OCI-LY7 (cell line): ENCODE data around the gene SCYGR7. TPM values are rescaled to one million over a fixed set of nuclear protein-coding genes. Genes with fewer than 3 reads are reported as not detected.

Experiments
- BruUV-seq: library from RNA; stranded (reverse); fragments of 400-500 nt; replicated peaks from 2 replicates; lab custom pipeline; 2021; lab: Mats Ljungman, UMichigan
- CTCF ChIA-PET: fragments of 300-600 bp; sonication (Branson Sonifier 250); formaldehyde crosslinking; loops from one replicate; lab custom pipeline; 2022; ENCODE audit warnings: antibody characterized with exemption; ENCODE audit not compliant: unreplicated experiment; lab: Charles Lee
- POLR2A ChIA-PET: fragments of 300-600 bp; sonication (Branson Sonifier 250); formaldehyde crosslinking; loops from one replicate; lab custom pipeline; 2022; ENCODE audit warnings: antibody characterized with exemption; lab: Charles Lee
- DNase-seq: peaks from one replicate; pipeline ENCODE4 v3.0.0-alpha.2; 2015; ENCODE audit warnings: low spot score
- H2AFZ ChIP-seq: fragments of 200-600 bp; sonication (generic), shearing (Covaris generic); 2 replicates; pipeline ENCODE4 v1.6.1; 2014; ENCODE audit warnings: mild to moderate bottlenecking, antibody characterized with exemption, low read length, moderate library complexity
- H3K27ac ChIP-seq: fragments of 200-600 bp; sonication (generic); 2 replicates; pipeline ENCODE4 v1.5.1; 2014; ENCODE audit warnings: mixed run types, low read depth, mild to moderate bottlenecking, moderate library complexity, low read length, inconsistent platforms; ENCODE audit not compliant: poor library complexity, severe bottlenecking
- H3K36me3 ChIP-seq: fragments of 200-600 bp; sonication (generic); 2 replicates; pipeline ENCODE4 v1.6.1; 2014; ENCODE audit warnings: mild to moderate bottlenecking, antibody characterized with exemption, low read length, moderate library complexity, mixed read lengths; ENCODE audit not compliant: insufficient read depth
- H3K4me1 ChIP-seq: fragments of 200-600 bp; sonication (generic); 2 replicates; pipeline ENCODE4 v1.5.1; 2014; ENCODE audit warnings: mild to moderate bottlenecking, low read length; ENCODE audit not compliant: insufficient read depth, poor library complexity, severe bottlenecking
- H3K4me2 ChIP-seq: fragments of 200-600 bp; sonication (generic); 2 replicates; pipeline ENCODE4 v1.6.1; 2014; ENCODE audit warnings: mild to moderate bottlenecking, low read length
- H3K4me3 ChIP-seq: fragments of 200-600 bp; sonication (generic); 2 replicates; pipeline ENCODE4 v1.5.1; 2014; ENCODE audit warnings: mild to moderate bottlenecking, low read depth, low read length; ENCODE audit not compliant: poor library complexity, severe bottlenecking
- H3K79me2 ChIP-seq: fragments of 200-600 bp; sonication (generic); 2 replicates; pipeline ENCODE4 v1.6.1; 2016; ENCODE audit warnings: low read depth, mild to moderate bottlenecking, low read length, moderate library complexity, mixed read lengths; ENCODE audit not compliant: insufficient read depth
- H3K9me2 ChIP-seq: fragments of 200-600 bp; sonication (generic); 2 replicates; pipeline ENCODE4 v1.6.1; 2016; ENCODE audit warnings: mild to moderate bottlenecking, low read length, mixed read lengths; ENCODE audit not compliant: insufficient read depth
- H3K9me3 ChIP-seq: fragments of 200-600 bp; sonication (generic); 2 replicates; pipeline ENCODE4 v1.6.1; 2014; ENCODE audit warnings: mild to moderate bottlenecking, mixed run types, low read length, mixed read lengths
- H4K20me1 ChIP-seq: fragments of 200-600 bp; sonication (generic); 2 replicates; pipeline ENCODE4 v1.6.1; 2014; ENCODE audit warnings: mild to moderate bottlenecking, antibody characterized with exemption, low read length, moderate library complexity, mixed read lengths; ENCODE audit not compliant: insufficient read depth
- EZH2phosphoT487 ChIP-seq: fragments of 200-600 bp; sonication (generic); IDR thresholded peaks from 2 replicates; pipeline ENCODE4 v1.6.1; 2018; ENCODE audit warnings: low read depth, borderline replicate concordance, mild to moderate bottlenecking, mixed run types, antibody characterized with exemption, low read length, moderate library complexity, mixed read lengths
- intact Hi-C: fragments of 100-400 bp; cut with micrococcal nuclease; formaldehyde crosslinking; loops from one replicate; pipeline ENCODE4 v1.10.0; 2022; ENCODE audit not compliant: unreplicated experiment
- total RNA-seq, 2 experiments: library from RNA; depleted of rRNA in 1 of 2; stranded (reverse); fragments of >200 nt in 1 of 2; shearing (Covaris generic) in 1 of 2; gene quantifications; 2 replicates each; pipeline ENCODE4 v1.2.3, GENCODE V29; 2014 to 2022
- TF ChIP-seq, protein P1 (sequence below): fragments of 200-600 bp; sonication (generic); conservative IDR thresholded peaks from 2 replicates; pipeline ENCODE4 v1.5.1; 2014; ENCODE audit warnings: mild to moderate bottlenecking, antibody characterized with exemption, low read length, moderate library complexity, mixed read lengths

The SCYGR7 gene
- total RNA-seq, 2 experiments from 2014 or later, result not detected

GRCh38 chr2:227703961-227704360 is 24.2 kb upstream of the SCYGR7 start:
- TF ChIP-seq, protein P1, sequence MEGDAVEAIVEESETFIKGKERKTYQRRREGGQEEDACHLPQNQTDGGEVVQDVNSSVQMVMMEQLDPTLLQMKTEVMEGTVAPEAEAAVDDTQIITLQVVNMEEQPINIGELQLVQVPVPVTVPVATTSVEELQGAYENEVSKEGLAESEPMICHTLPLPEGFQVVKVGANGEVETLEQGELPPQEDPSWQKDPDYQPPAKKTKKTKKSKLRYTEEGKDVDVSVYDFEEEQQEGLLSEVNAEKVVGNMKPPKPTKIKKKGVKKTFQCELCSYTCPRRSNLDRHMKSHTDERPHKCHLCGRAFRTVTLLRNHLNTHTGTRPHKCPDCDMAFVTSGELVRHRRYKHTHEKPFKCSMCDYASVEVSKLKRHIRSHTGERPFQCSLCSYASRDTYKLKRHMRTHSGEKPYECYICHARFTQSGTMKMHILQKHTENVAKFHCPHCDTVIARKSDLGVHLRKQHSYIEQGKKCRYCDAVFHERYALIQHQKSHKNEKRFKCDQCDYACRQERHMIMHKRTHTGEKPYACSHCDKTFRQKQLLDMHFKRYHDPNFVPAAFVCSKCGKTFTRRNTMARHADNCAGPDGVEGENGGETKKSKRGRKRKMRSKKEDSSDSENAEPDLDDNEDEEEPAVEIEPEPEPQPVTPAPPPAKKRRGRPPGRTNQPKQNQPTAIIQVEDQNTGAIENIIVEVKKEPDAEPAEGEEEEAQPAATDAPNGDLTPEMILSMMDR, result no peak
- no peak for TF ChIP-seq EZH2phosphoT487
- H3K27ac ChIP-seq, result no peak overlapping the region
- no TSS peak for BruUV-seq
- no peaks in the 10 kb centered on the region for H3K4me1 ChIP-seq
- no peaks in the 10 kb centered on the region for H3K79me2 ChIP-seq
- no peak overlapping the region for H3K4me3 ChIP-seq
- H3K9me2 ChIP-seq, result no peaks in the 10 kb centered on the region
- intact Hi-C loops, result no loop called here
- H3K4me2 ChIP-seq, result no peak overlapping the region
- H4K20me1 ChIP-seq, result no peaks in the 10 kb centered on the region
- H3K9me3 ChIP-seq, result no peaks in the 10 kb centered on the region
- no peak for DNase-seq
- no peak overlapping the region for H2AFZ ChIP-seq
- no peaks in the 10 kb centered on the region for H3K36me3 ChIP-seq
- CTCF ChIA-PET, result no interaction called here
- POLR2A ChIA-PET, result no interaction called here

DNA sequence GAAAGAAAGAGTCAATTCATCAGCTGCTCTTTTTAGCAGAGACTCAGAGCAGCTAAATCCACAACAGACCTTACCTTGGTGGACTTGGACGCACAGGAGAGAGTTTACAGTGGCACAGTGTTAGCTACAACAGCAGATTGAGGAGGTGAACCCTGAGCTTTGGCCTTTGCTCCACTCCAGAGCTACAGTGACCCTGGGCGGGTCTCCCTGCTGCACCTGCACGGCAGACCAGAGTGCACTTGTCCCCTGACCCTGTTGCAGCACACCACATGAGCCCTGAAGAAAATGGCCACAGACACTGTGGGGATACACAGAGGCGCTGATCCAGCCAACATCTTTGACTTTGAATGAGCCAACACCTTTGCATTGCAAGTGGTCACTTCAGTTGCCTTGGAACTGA is 21.3 kb upstream of the SCYGR7 start:
- TF ChIP-seq EZH2phosphoT487, result no peak
- TF ChIP-seq, protein P1, result no peak
- no TSS peak for BruUV-seq
- no peak for DNase-seq
- no peaks in the 10 kb centered on the region for H3K9me3 ChIP-seq
- H2AFZ ChIP-seq, result no peak overlapping the region
- POLR2A ChIA-PET, result interaction anchor here (0.7 kb wide), 1 partner anchor 20 kb away, joined by 3 read pairs; no protein-coding TSS in a partner anchor
- no peaks in the 10 kb centered on the region for H3K4me1 ChIP-seq
- H3K4me2 ChIP-seq, result no peak overlapping the region
- no peak overlapping the region for H3K4me3 ChIP-seq
- no peaks in the 10 kb centered on the region for H3K9me2 ChIP-seq
- intact Hi-C loops, result no loop called here
- no peaks in the 10 kb centered on the region for H3K79me2 ChIP-seq
- no peaks in the 10 kb centered on the region for H4K20me1 ChIP-seq
- no peak overlapping the region for H3K27ac ChIP-seq
- no peaks in the 10 kb centered on the region for H3K36me3 ChIP-seq
- CTCF ChIA-PET, result no interaction called here

- no peak overlapping the region for H3K4me3 ChIP-seq
- intact Hi-C loops, result no loop called here
- TF ChIP-seq, protein P1, result no peak
- TF ChIP-seq EZH2phosphoT487, result no peak
- no peak overlapping the region for H2AFZ ChIP-seq
- H3K27ac ChIP-seq, result no peak overlapping the region
- no TSS peak for BruUV-seq
- H3K36me3 ChIP-seq, result no peaks in the 10 kb centered on the region
- H3K79me2 ChIP-seq, result no peaks in the 10 kb centered on the region
- POLR2A ChIA-PET, result no interaction called here
- no peak overlapping the region for H3K4me2 ChIP-seq
- H3K9me2 ChIP-seq, result no peaks in the 10 kb centered on the region
- no peaks in the 10 kb centered on the region for H4K20me1 ChIP-seq
- H3K4me1 ChIP-seq, result no peaks in the 10 kb centered on the region
- DNase-seq, result no peak
- CTCF ChIA-PET, result no interaction called here
- H3K9me3 ChIP-seq, result no peaks in the 10 kb centered on the region
These were observed 20.7 kb upstream of the SCYGR7 start for GRCh38 chr2:227707390-227707789.
